Bronchial epithelial cell (primary cell): ENCODE data around the gene PAX5. TPM values are rescaled to one million over a fixed set of nuclear protein-coding genes. Genes with fewer than 3 reads are reported as not detected.
"Not testable (repeated sequence)": the region's sequence is repeated elsewhere in the genome, so short reads cannot be mapped to it uniquely, and the experiment has no call there.

Experiments used
- DNase-seq: peaks from one replicate; pipeline ENCODE4 v3.0.0-alpha.2; 2010; ENCODE audit warnings: low read depth
- FAIRE-seq: peaks from 2 replicates; lab custom pipeline; 2011; peaks lifted over from hg19 to GRCh38; lab: Jason Lieb, UNC
- H3K27me3 ChIP-seq: 2 replicates; pipeline ENCODE4 v1.5.1; 2011; ENCODE audit warnings: low read length; ENCODE audit not compliant: control insufficient read depth, insufficient read depth
- H3K36me3 ChIP-seq: 2 replicates; pipeline ENCODE4 v1.5.1; 2011; ENCODE audit warnings: low read length; ENCODE audit not compliant: control insufficient read depth, insufficient read depth
- H3K4me3 ChIP-seq: 2 replicates; pipeline ENCODE4 v1.5.1; 2011; ENCODE audit warnings: mild to moderate bottlenecking, low read depth, low read length, control low read depth
- CTCF ChIP-seq: IDR thresholded peaks from 2 replicates; pipeline ENCODE4 v1.5.1; 2011; ENCODE audit warnings: mild to moderate bottlenecking, moderate library complexity, low read length, control low read depth, inconsistent platforms; ENCODE audit not compliant: insufficient read depth, severe bottlenecking
- total RNA-seq: library from RNA; depleted of rRNA; stranded (reverse); fragments of >200 nt; gene quantifications from 2 replicates; pipeline ENCODE4 v1.2.1, GENCODE V29; 2014

Gene PAX5
- total RNA-seq, 1 donor from 2014 or later, result not detected

- Histone ChIP-seq H3K27me3 (peaks cover 11% of the 10 kb centered on the region), H3K36me3 (no peaks in the 10 kb centered on the region), H3K4me3 (no peak overlapping the region)
- TF ChIP-seq CTCF, result peak; percentile 91
- DNase-seq, result peak; percentile 58
- no peak for FAIRE-seq
Measured at GRCh38 chr9:36873247-36873875, 160.7 kb downstream of the PAX5 start.

GRCh38 chr9:36872641-36873040 is 161.4 kb downstream of the PAX5 start:
- FAIRE-seq, result no peak
- Histone ChIP-seq H3K36me3 (no peaks in the 10 kb centered on the region), H3K27me3 (peaks cover 15% of the 10 kb centered on the region), H3K4me3 (no peak overlapping the region)
- TF ChIP-seq CTCF, result no peak
- DNase-seq, result no peak

GRCh38 chr9:36871606-36872005 is 162.5 kb downstream of the PAX5 start:
- FAIRE-seq (no peak), DNase-seq (no peak)
- TF ChIP-seq CTCF, result no peak
- Histone ChIP-seq H3K27me3 (peaks cover 14% of the 10 kb centered on the region), H3K36me3 (no peaks in the 10 kb centered on the region), H3K4me3 (no peak overlapping the region)

- no peak for TF ChIP-seq CTCF
- FAIRE-seq, result no peak
Measured at GRCh38 chr9:36870960-36871359, 163.1 kb downstream of the PAX5 start.

GRCh38 chr9:36869605-36870004 is 164.5 kb downstream of the PAX5 start:
- DNase-seq, FAIRE-seq, H3K36me3 ChIP-seq, H3K4me3 ChIP-seq: not testable (repeated sequence)
- peaks cover 14% of the 10 kb centered on the region for H3K27me3 ChIP-seq

More at GRCh38 chr9:36870960-36871359, 163.1 kb downstream of the PAX5 start:
- Histone ChIP-seq H3K27me3 (peaks cover 14% of the 10 kb centered on the region), H3K36me3 (no peaks in the 10 kb centered on the region), H3K4me3 (no peak overlapping the region)
- no peak for DNase-seq

GRCh38 chr9:36868586-36869282 is 165.3 kb downstream of the PAX5 start:
- H3K27me3 ChIP-seq, result peaks cover 14% of the 10 kb centered on the region
- no peaks in the 10 kb centered on the region for H3K36me3 ChIP-seq
- DNase-seq, result no peak
- peak; percentile 13 for FAIRE-seq
- no peak for TF ChIP-seq CTCF
- no peak overlapping the region for H3K4me3 ChIP-seq
